ENCODE results near the gene TOB1.
"Not testable (repeated sequence)": the region's sequence is repeated elsewhere in the genome, so short reads cannot be mapped to it uniquely, and the experiment has no call there.

TOB1 gene

DNA sequence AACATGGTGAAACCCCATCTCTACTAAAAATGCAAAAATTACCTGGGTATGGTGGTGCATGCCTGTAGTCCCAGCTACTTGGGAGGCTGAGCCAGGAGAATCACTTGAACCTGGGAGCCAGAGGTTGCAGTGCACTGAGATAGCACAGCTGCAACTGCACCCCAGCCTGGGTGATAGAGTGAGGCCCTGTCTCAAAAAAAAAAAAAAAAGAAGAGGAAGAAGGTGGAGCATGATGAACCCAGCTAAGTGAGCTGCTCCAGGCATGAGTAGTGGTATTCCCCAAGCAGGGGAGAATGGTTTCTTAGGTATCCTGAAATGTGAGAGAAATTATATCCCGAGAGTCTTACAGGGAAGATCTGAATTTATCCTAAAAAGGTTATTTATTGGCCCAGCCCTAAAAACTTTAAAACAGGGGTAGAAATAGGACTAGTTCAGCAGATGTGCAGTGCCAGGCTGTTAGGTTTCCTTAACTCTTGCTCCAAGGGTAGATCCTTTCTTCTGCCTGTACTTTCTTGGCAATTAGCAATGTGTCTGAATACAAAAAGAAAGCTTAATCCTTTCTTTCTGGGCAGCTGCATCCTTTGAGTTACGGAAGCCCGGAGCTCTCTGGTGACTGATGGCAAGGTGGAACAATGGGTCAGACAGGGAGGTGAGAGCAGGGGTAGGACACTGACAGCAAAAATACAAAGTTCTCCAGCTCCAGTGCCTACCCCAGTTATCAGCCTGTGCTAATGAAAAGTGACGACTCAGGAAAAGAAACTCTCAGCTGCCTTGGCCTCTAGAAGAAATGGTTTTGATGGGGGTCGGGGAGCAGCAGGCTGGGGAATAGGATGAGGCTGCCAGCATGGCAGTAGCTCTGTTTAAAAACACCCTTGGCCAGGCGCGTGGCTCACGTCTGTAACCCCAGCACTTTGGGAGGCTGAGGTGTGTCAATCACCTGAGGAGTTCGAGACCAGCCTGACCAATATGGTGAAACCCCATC is 36.5 kb upstream of the TOB1 start:
- H3K27me3 ChIP-seq (ENCODE audit: insufficient read depth, insufficient read length) = no peaks in the 10 kb centered on the region
- no peaks in the 10 kb centered on the region for H3K36me3 ChIP-seq (ENCODE audit: insufficient read depth, insufficient read length, low read length)
- no peak for TF ChIP-seq YY1 (IDR thresholded peaks at IDR 0.05; ENCODE audit: insufficient read depth, insufficient read length)
- no peak overlapping the region for H3K9ac ChIP-seq (ENCODE audit: insufficient read length, low read depth)
- H3K4me3 ChIP-seq (ENCODE audit: insufficient read length, low read depth) = no peak overlapping the region
- peak; percentile 25 for DNase-seq (ENCODE audit: low read depth, low spot score)
- peaks cover 32% of the 10 kb centered on the region for H3K4me1 ChIP-seq (ENCODE audit: insufficient read depth, insufficient read length)
- no peaks in the 10 kb centered on the region for H3K9me3 ChIP-seq (ENCODE audit: insufficient read depth, low read length)

GRCh38 chr17:50900383-50900892 is 34.3 kb upstream of the TOB1 start:
- no peaks in the 10 kb centered on the region for H3K36me3 ChIP-seq (ENCODE audit: insufficient read depth, insufficient read length, low read length)
- no peaks in the 10 kb centered on the region for H3K9me3 ChIP-seq (ENCODE audit: insufficient read depth, low read length)
- DNase-seq (ENCODE audit: low read depth, low spot score) = no peak
- H3K9ac ChIP-seq (ENCODE audit: insufficient read length, low read depth) = no peak overlapping the region
- peaks cover 29% of the 10 kb centered on the region for H3K4me1 ChIP-seq (ENCODE audit: insufficient read depth, insufficient read length)
- TF ChIP-seq YY1 (IDR thresholded peaks at IDR 0.05; ENCODE audit: insufficient read depth, insufficient read length) (no peak), SUZ12 (IDR thresholded peaks at IDR 0.05; ENCODE audit: extremely low read depth, insufficient read depth, insufficient read length) (no peak), ZNF274 (IDR thresholded peaks at IDR 0.05; ENCODE audit: low read depth, low read length) (no peak)
- no peak overlapping the region for H3K4me3 ChIP-seq (ENCODE audit: insufficient read length, low read depth)
- H3K27me3 ChIP-seq (ENCODE audit: insufficient read depth, insufficient read length) = no peaks in the 10 kb centered on the region

DNA sequence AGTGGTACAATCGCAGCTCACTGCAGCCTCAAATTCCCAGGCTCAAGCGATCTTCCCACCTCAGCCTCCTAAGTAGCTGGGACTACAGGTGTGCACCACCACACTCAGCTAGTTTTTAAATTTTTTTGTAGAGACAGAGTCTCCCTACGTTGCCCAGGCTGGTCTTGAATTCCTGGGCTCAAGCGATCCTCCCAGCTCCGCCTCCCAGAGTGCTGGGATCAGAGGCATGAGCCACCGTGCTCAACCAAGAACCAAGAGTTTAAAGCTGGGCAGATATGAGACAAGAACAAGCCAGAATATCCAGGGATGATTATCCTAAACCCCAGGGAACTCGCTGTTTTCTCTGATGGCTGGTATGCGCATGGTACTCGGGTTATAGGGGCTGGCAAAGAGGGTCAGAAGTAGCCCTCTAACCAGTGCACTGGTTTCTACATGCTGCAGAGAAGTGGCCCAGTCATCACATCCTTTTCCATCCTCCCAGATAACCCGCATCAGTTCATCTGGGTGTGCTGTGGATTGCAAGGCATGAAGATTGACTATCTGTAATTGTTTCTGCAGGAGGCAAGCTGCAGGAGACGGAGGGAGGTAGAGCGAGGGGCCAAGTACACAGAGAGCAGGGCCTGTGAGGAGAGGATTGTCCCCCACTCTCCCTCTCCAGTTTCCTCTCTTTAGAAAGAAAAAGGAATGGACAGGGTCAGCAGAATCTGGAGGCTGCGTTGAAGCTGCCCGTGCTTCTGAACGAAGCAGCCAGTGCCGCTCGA is 33.6 kb upstream of the TOB1 start:
- Histone ChIP-seq H3K27me3 (ENCODE audit: insufficient read depth, insufficient read length) (no peaks in the 10 kb centered on the region), H3K9ac (ENCODE audit: insufficient read length, low read depth) (no peak overlapping the region), H3K4me1 (ENCODE audit: insufficient read depth, insufficient read length) (peaks cover 23% of the 10 kb centered on the region), H3K9me3 (ENCODE audit: insufficient read depth, low read length) (no peaks in the 10 kb centered on the region), H3K36me3 (ENCODE audit: insufficient read depth, insufficient read length, low read length) (no peaks in the 10 kb centered on the region), H3K4me3 (ENCODE audit: insufficient read length, low read depth) (no peak overlapping the region)
- TF ChIP-seq YY1 (IDR thresholded peaks at IDR 0.05; ENCODE audit: insufficient read depth, insufficient read length) = no peak
- no peak for TF ChIP-seq SUZ12 (IDR thresholded peaks at IDR 0.05; ENCODE audit: extremely low read depth, insufficient read depth, insufficient read length)
- no peak for TF ChIP-seq ZNF274 (IDR thresholded peaks at IDR 0.05; ENCODE audit: low read depth, low read length)
- no peak for DNase-seq (ENCODE audit: low read depth, low spot score)

GRCh38 chr17:50899005-50899460 is 32.9 kb upstream of the TOB1 start:
- Histone ChIP-seq H3K9ac (ENCODE audit: insufficient read length, low read depth) (no peak overlapping the region), H3K4me1 (ENCODE audit: insufficient read depth, insufficient read length) (peaks cover 18% of the 10 kb centered on the region), H3K9me3 (ENCODE audit: insufficient read depth, low read length) (no peaks in the 10 kb centered on the region), H3K36me3 (ENCODE audit: insufficient read depth, insufficient read length, low read length) (no peaks in the 10 kb centered on the region), H3K4me3 (ENCODE audit: insufficient read length, low read depth) (no peak overlapping the region), H3K27me3 (ENCODE audit: insufficient read depth, insufficient read length) (no peaks in the 10 kb centered on the region)
- DNase-seq (ENCODE audit: low read depth, low spot score) = no peak
- no peak for TF ChIP-seq SUZ12 (IDR thresholded peaks at IDR 0.05; ENCODE audit: extremely low read depth, insufficient read depth, insufficient read length)
- TF ChIP-seq YY1 (IDR thresholded peaks at IDR 0.05; ENCODE audit: insufficient read depth, insufficient read length) = no peak
- TF ChIP-seq ZNF274 (IDR thresholded peaks at IDR 0.05; ENCODE audit: low read depth, low read length) = no peak

DNA sequence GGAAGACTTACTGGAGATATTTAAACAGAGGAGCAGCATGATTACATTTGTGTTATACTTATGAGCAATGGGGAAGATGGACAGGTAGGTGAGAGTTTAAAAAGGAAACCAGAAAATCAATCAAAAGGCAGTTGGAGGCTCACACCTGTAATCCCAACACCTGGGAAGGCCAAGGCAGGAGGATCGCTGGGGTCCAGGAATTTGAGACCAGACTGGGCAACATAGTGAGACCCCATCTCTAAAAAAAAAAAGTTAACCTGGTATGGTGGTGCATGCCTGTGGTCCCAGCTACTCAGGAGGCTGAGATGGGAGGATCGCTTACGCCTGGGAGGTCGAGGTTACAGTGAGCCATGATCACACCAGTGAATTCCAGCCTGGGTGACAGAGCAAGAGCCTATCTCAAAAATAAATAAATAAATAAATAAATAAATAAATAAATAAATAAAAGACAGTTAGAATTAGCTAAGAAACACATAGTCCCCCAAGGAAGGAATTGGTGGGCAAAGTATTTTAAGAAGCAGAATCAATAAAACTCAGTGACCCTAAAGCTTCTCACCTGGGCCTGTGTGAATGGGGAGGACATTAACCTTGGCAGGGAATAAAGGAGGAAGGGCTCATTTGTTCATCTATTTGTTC is 32.3 kb upstream of the TOB1 start:
- DNase-seq (ENCODE audit: low read depth, low spot score) = no peak
- no peaks in the 10 kb centered on the region for H3K9me3 ChIP-seq (ENCODE audit: insufficient read depth, low read length)
- H3K36me3 ChIP-seq (ENCODE audit: insufficient read depth, insufficient read length, low read length) = no peaks in the 10 kb centered on the region
- no peak overlapping the region for H3K4me3 ChIP-seq (ENCODE audit: insufficient read length, low read depth)
- peaks cover 15% of the 10 kb centered on the region for H3K4me1 ChIP-seq (ENCODE audit: insufficient read depth, insufficient read length)
- no peaks in the 10 kb centered on the region for H3K27me3 ChIP-seq (ENCODE audit: insufficient read depth, insufficient read length)
- H3K9ac ChIP-seq (ENCODE audit: insufficient read length, low read depth) = no peak overlapping the region
- TF ChIP-seq SUZ12 (IDR thresholded peaks at IDR 0.05; ENCODE audit: extremely low read depth, insufficient read depth, insufficient read length) (no peak), YY1 (IDR thresholded peaks at IDR 0.05; ENCODE audit: insufficient read depth, insufficient read length) (no peak), ZNF274 (IDR thresholded peaks at IDR 0.05; ENCODE audit: low read depth, low read length) (no peak)

DNA sequence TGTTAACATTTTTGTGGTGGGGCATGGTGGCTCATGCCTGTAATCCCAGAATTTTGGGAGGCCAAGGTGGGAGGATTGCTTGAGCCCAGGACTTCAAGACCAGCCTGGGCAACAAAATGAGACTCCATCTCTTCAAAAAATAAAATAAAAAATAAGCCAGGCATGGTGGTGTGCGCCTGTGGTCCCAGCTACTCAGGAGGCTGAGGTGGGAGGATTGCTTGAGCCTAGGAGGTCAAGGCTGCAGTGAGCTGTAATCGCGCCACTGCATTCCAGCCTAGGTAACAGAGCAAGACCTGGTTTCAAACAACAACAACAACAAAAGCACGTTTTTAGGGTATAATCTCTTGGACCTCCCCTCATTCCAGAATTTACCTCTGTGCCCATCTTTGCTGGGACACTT is 28.4 kb upstream of the TOB1 start:
- not testable (repeated sequence) for H3K4me3 ChIP-seq (ENCODE audit: insufficient read length, low read depth); H3K9me3 ChIP-seq (ENCODE audit: insufficient read depth, low read length); H3K27me3 ChIP-seq (ENCODE audit: insufficient read depth, insufficient read length); H3K36me3 ChIP-seq (ENCODE audit: insufficient read depth, insufficient read length, low read length); H3K9ac ChIP-seq (ENCODE audit: insufficient read length, low read depth); DNase-seq (ENCODE audit: low read depth, low spot score)
- H3K4me1 ChIP-seq (ENCODE audit: insufficient read depth, insufficient read length) = peaks cover 10% of the 10 kb centered on the region

Data from NT2/D1 (cell line).